HepG2 (cell line): Measurements from ENCODE around the gene TOMM6. TPM values are rescaled to one million over a fixed set of nuclear protein-coding genes. Genes with fewer than 3 reads are reported as not detected.

ENCODE experiments used
- ARID5B ChIP-seq: IDR thresholded peaks from 2 replicates; pipeline ENCODE4 v1.4.0; 2020; ENCODE audit warnings: mild to moderate bottlenecking, missing genetic modification reagents
- FOXM1 ChIP-seq: sonication (generic); formaldehyde crosslinking; IDR thresholded peaks from 2 replicates; pipeline ENCODE4 v1.5.0; 2020; ENCODE audit warnings: missing genetic modification reagents
- FOXO1 ChIP-seq: sonication (generic); formaldehyde crosslinking; IDR thresholded peaks from 2 replicates; pipeline ENCODE4 v1.4.0; 2020; ENCODE audit warnings: missing genetic modification reagents
- MTA3 ChIP-seq: sonication (generic); formaldehyde crosslinking; IDR thresholded peaks from 2 replicates; pipeline ENCODE4 v1.4.0; 2020; ENCODE audit warnings: missing genetic modification reagents
- REPIN1 ChIP-seq: sonication (generic); formaldehyde crosslinking; IDR thresholded peaks from 2 replicates; pipeline ENCODE4 v1.8.0; 2022; ENCODE audit warnings: missing genetic modification reagents, low read depth, mild to moderate bottlenecking, borderline replicate concordance
- RXRB ChIP-seq: IDR thresholded peaks from 2 replicates; pipeline ENCODE4 v1.6.1; 2016; ENCODE audit warnings: borderline replicate concordance, missing genetic modification reagents, missing compliant biosample characterization
- SP1 ChIP-seq, 2 experiments: fragments of 450-650 bp in 1 of 2; sonication (generic) in 1 of 2; formaldehyde crosslinking in 1 of 2; IDR thresholded peaks; 2 replicates each; pipeline versions ENCODE4 v1.4.0 to v1.6.1; 2016 to 2020; ENCODE audit warnings: missing genetic modification reagents in 1 of 2
- THAP11 ChIP-seq: IDR thresholded peaks from 2 replicates; pipeline ENCODE4 v1.6.1; 2016; ENCODE audit warnings: missing biosample characterization, missing genetic modification reagents
- ZHX2 ChIP-seq, 2 experiments: sonication (generic) in 1 of 2; formaldehyde crosslinking in 1 of 2; IDR thresholded peaks; 2 replicates each; pipeline versions ENCODE4 v1.6.1 to v1.9.0; 2014 to 2022; ENCODE audit warnings: antibody characterized with exemption in 1 of 2, borderline replicate concordance in 1 of 2, inconsistent platforms in 1 of 2, low read depth in 1 of 2, missing genetic modification reagents in 1 of 2
- ZNF263 ChIP-seq: sonication (generic); formaldehyde crosslinking; IDR thresholded peaks from 2 replicates; pipeline ENCODE4 v1.4.0; 2020; ENCODE audit warnings: missing genetic modification reagents
- ZNF788 ChIP-seq: sonication (generic); formaldehyde crosslinking; IDR thresholded peaks from 2 replicates; pipeline ENCODE4 v1.5.0; 2020; ENCODE audit warnings: mild to moderate bottlenecking, missing genetic modification reagents, borderline replicate concordance
- ZNF883 ChIP-seq: sonication (generic); formaldehyde crosslinking; IDR thresholded peaks from 2 replicates; pipeline ENCODE4 v1.5.1; 2020; ENCODE audit warnings: mild to moderate bottlenecking, missing genetic modification reagents; ENCODE audit errors: not compliant biosample characterization
- polyA plus RNA-seq, 8 experiments: library from polyadenylated mRNA; depleted of rRNA in 3 of 8; stranded (reverse) in 7 of 8; unstranded in 1 of 8; fragments of >200 nt; fragmentation: Illumina TruSeq in 4 of 8; extraction: Trizol in 4 of 8; gene quantifications; 2 replicates each; pipeline versions ENCODE4 v1.2.1 to v1.2.3, GENCODE V29; 2011 to 2016; ENCODE audit warnings: low read depth in 4 of 8, missing spikeins in 1 of 8, mixed read lengths in 1 of 8; ENCODE audit not compliant: insufficient read depth in 1 of 8
- total RNA-seq, 5 experiments: library from RNA; depleted of rRNA; stranded (reverse); fragments of >200 nt; fragmentation: Illumina TruSeq; extraction: Trizol; gene quantifications; 2 replicates each; pipeline ENCODE4 v1.2.3, GENCODE V29; 2016; ENCODE audit warnings: low read depth in 1 of 5
- TF ChIP-seq, protein P1 (sequence below): sonication (generic); formaldehyde crosslinking; IDR thresholded peaks from 2 replicates; pipeline ENCODE4 v1.5.1; 2020; ENCODE audit warnings: mild to moderate bottlenecking, missing genetic modification reagents, moderate library complexity
- TF ChIP-seq, protein P2 (sequence below): sonication (generic); formaldehyde crosslinking; IDR thresholded peaks from 2 replicates; pipeline ENCODE4 v1.4.0; 2020; ENCODE audit warnings: mild to moderate bottlenecking, missing genetic modification reagents

Gene TOMM6
- total and polyA plus RNA-seq, 2 of the 13 experiments (the other 11 are each of a cell fraction or from before 2014, with no cell fraction given) = 320 to 321 TPM

GRCh38 chr6:41748542-41748941 is 39.0 kb upstream of the TOMM6 start (continued):
- TF ChIP-seq, protein P1, sequence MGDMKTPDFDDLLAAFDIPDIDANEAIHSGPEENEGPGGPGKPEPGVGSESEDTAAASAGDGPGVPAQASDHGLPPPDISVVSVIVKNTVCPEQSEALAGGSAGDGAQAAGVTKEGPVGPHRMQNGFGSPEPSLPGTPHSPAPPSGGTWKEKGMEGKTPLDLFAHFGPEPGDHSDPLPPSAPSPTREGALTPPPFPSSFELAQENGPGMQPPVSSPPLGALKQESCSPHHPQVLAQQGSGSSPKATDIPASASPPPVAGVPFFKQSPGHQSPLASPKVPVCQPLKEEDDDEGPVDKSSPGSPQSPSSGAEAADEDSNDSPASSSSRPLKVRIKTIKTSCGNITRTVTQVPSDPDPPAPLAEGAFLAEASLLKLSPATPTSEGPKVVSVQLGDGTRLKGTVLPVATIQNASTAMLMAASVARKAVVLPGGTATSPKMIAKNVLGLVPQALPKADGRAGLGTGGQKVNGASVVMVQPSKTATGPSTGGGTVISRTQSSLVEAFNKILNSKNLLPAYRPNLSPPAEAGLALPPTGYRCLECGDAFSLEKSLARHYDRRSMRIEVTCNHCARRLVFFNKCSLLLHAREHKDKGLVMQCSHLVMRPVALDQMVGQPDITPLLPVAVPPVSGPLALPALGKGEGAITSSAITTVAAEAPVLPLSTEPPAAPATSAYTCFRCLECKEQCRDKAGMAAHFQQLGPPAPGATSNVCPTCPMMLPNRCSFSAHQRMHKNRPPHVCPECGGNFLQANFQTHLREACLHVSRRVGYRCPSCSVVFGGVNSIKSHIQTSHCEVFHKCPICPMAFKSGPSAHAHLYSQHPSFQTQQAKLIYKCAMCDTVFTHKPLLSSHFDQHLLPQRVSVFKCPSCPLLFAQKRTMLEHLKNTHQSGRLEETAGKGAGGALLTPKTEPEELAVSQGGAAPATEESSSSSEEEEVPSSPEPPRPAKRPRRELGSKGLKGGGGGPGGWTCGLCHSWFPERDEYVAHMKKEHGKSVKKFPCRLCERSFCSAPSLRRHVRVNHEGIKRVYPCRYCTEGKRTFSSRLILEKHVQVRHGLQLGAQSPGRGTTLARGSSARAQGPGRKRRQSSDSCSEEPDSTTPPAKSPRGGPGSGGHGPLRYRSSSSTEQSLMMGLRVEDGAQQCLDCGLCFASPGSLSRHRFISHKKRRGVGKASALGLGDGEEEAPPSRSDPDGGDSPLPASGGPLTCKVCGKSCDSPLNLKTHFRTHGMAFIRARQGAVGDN (CRISPR knock-in tag) = peak; percentile 51
- TF ChIP-seq FOXM1 (CRISPR knock-in tag) = no peak
- TF ChIP-seq ZNF263 (CRISPR knock-in tag) = no peak
- peak; percentile 14; the same call in 1 of the 2 replicates for TF ChIP-seq RXRB (CRISPR knock-in tag)
- no peak for TF ChIP-seq ZNF788 (CRISPR knock-in tag)
- no peak for TF ChIP-seq REPIN1 (CRISPR knock-in tag)
- peak; percentile 48; the same call in 1 of the 2 replicates for TF ChIP-seq FOXO1 (CRISPR knock-in tag)
- no peak for TF ChIP-seq ZHX2 (IDR thresholded peaks at IDR 0.05; ENCODE audit: low read depth)
- TF ChIP-seq ZHX2 (CRISPR knock-in tag; IDR thresholded peaks at IDR 0.05; ENCODE audit: borderline replicate concordance) = no peak
- TF ChIP-seq THAP11 (CRISPR knock-in tag) = no peak
- no peak for TF ChIP-seq ARID5B (CRISPR knock-in tag)
- no peak for TF ChIP-seq ZNF883 (CRISPR knock-in tag)
- TF ChIP-seq MTA3 = no peak
- TF ChIP-seq SP1 (IDR thresholded peaks at IDR 0.05) = no peak
- TF ChIP-seq SP1 (CRISPR knock-in tag; IDR thresholded peaks at IDR 0.05) = no peak
- TF ChIP-seq, protein P2, sequence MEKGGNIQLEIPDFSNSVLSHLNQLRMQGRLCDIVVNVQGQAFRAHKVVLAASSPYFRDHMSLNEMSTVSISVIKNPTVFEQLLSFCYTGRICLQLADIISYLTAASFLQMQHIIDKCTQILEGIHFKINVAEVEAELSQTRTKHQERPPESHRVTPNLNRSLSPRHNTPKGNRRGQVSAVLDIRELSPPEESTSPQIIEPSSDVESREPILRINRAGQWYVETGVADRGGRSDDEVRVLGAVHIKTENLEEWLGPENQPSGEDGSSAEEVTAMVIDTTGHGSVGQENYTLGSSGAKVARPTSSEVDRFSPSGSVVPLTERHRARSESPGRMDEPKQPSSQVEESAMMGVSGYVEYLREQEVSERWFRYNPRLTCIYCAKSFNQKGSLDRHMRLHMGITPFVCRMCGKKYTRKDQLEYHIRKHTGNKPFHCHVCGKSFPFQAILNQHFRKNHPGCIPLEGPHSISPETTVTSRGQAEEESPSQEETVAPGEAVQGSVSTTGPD (CRISPR knock-in tag) = no peak
